Rectal smooth muscle tissue (tissue), 1 donor: ENCODE measurements around the gene EGFLAM.

Experiments used
- H3K27ac ChIP-seq: one replicate; pipeline ENCODE4 v1.7.0; 2013; ENCODE audit warnings: low read depth, low read length, inconsistent platforms
- H3K27me3 ChIP-seq: one replicate; pipeline ENCODE4 v1.7.0; 2013; ENCODE audit warnings: low read length; ENCODE audit not compliant: control insufficient read depth, insufficient read depth
- H3K36me3 ChIP-seq: one replicate; pipeline ENCODE4 v1.7.0; 2013; ENCODE audit warnings: low read length; ENCODE audit not compliant: control insufficient read depth, insufficient read depth
- H3K4me1 ChIP-seq: one replicate; pipeline ENCODE4 v1.7.0; 2013; ENCODE audit warnings: low read length; ENCODE audit not compliant: control insufficient read depth, insufficient read depth
- H3K4me3 ChIP-seq: one replicate; pipeline ENCODE4 v1.7.0; 2013; ENCODE audit warnings: low read length
- H3K9ac ChIP-seq: one replicate; pipeline ENCODE4 v1.7.0; 2013; ENCODE audit warnings: low read length

EGFLAM gene

DNA sequence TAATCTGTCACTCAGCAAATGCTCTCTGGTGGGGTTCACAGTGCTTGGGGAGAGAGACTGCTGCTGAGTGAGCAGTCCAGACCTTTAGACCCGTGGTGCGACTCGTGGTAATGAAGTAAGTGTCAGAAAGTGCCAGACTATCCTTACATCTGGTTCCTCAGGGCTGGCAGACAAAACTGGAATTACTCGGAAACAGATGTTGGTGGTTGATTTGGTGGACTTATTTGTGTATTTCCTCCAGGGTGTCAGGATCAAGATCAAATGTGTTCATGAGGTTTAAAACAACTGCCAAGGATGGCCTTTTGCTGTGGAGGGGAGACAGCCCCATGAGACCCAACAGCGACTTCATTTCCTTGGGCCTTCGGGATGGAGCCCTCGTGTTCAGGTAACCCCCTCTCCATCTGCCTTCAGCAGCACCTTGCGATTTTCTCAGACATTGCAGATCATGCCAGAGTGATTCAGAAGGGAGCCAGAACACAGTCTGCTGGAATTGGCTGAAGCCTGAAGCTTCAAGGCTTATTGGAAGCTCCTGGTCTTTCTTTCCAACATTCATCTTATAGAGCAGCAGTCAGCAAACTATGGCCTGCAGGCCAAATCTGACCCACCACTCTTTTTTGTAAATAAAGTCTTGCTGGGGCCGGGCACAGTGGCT is 192.8 kb downstream of the EGFLAM start:
- no peaks in the 10 kb centered on the region for H3K36me3 ChIP-seq
- peaks cover 3% of the 10 kb centered on the region for H3K27me3 ChIP-seq
- no peak overlapping the region for H3K4me3 ChIP-seq
- H3K9ac ChIP-seq = no peak overlapping the region
- H3K27ac ChIP-seq = no peak overlapping the region
- no peaks in the 10 kb centered on the region for H3K4me1 ChIP-seq

DNA sequence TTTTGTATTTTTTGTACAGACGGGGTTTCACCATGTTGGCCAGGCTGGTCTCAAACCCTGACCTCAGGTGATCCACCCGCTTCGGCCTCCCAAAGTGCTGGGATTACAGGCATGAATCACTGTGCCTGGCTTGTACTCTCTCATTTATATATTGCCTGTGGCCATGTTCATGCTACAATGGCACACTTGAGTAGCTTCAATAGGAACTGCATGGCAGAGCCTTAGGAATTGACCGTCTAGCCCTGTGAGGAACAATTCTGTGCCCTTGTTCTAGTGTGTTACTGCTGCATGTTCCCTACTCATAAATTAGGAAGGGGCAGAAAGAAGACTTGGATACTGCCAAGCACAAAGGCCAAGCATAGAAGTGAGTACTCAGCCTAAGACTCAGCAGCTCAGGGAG is 193.8 kb downstream of the EGFLAM start:
- peaks cover 3% of the 10 kb centered on the region for H3K27me3 ChIP-seq
- no peak overlapping the region for H3K27ac ChIP-seq
- no peaks in the 10 kb centered on the region for H3K36me3 ChIP-seq
- no peak overlapping the region for H3K9ac ChIP-seq
- H3K4me3 ChIP-seq = no peak overlapping the region
- H3K4me1 ChIP-seq = no peaks in the 10 kb centered on the region

DNA sequence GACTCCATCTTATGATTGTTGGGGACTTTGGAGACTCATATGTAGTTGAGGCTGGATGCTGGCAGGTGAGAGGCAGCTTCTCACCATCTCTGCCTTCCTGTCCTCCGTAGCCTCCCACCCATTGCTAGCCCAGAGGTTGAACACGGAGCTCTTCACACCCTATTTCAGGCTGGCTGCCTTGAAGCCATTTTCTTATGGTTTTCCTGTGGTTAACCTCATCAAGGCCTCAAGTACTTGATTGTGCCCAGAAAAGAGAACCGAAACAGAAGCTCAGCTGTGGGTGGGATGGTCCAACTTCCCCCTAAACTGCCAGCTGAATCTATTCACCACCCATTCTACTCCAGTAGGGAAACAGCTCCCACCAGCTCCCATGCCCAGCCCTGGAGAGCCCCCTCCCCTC is 195.1 kb downstream of the EGFLAM start:
- H3K27ac ChIP-seq = no peak overlapping the region

DNA sequence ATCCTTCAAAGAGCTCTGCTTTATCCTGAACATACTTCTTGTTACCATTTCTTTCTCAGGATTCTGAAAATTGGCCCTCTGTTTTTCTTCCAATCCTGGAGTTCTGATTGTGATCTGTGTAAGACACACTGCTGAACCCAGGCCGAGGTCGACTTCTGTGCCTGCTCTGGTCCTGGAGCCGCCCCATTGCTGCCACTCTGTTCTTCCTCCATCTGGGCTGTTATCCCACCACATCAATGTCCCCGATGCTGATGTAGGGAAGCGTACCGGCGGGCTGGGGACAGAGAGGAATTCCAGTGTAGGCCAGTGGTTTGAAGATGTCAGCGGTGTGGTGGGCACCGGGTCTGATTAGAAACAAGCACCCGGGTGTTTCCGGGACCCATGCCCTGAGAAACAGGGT is 195.6 kb downstream of the EGFLAM start:
- Histone ChIP-seq H3K36me3 (no peaks in the 10 kb centered on the region), H3K9ac (no peak overlapping the region), H3K27me3 (peaks cover 5% of the 10 kb centered on the region), H3K4me3 (no peak overlapping the region), H3K4me1 (no peaks in the 10 kb centered on the region), H3K27ac (no peak overlapping the region)

More for the DNA sequence above, 195.1 kb downstream of the EGFLAM start:
- H3K9ac ChIP-seq = no peak overlapping the region
- peaks cover 5% of the 10 kb centered on the region for H3K27me3 ChIP-seq
- H3K4me3 ChIP-seq = no peak overlapping the region
- H3K4me1 ChIP-seq = no peaks in the 10 kb centered on the region
- no peaks in the 10 kb centered on the region for H3K36me3 ChIP-seq

DNA sequence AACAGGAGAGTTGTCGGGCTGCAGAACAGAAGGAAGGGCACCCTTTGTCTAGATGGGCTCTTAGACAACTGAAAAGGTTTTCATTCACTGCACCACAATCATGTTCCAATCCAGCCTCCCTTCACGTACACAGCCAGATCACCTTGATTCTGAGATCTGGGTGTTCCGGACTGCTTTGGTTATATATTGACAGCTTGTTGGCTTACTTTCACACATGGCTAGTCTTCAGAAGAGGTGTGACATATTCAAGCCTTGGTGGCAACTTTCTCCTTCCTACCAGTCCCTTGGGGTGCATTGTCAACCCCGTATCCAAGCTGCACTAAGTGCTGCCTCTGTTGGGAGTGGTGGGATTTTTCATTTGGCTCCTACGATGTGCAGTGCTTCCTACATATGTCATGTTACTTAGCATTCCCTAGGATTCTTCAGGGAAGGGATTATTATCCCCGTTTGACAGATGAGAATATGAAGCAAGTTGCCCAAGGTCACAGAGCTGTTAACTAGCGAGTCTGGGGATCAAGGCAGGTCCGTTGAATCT is 197.5 kb downstream of the EGFLAM start:
- Histone ChIP-seq H3K36me3 (no peaks in the 10 kb centered on the region), H3K4me3 (no peak overlapping the region), H3K4me1 (no peaks in the 10 kb centered on the region), H3K27me3 (peaks cover 2% of the 10 kb centered on the region), H3K27ac (no peak overlapping the region), H3K9ac (no peak overlapping the region)

DNA sequence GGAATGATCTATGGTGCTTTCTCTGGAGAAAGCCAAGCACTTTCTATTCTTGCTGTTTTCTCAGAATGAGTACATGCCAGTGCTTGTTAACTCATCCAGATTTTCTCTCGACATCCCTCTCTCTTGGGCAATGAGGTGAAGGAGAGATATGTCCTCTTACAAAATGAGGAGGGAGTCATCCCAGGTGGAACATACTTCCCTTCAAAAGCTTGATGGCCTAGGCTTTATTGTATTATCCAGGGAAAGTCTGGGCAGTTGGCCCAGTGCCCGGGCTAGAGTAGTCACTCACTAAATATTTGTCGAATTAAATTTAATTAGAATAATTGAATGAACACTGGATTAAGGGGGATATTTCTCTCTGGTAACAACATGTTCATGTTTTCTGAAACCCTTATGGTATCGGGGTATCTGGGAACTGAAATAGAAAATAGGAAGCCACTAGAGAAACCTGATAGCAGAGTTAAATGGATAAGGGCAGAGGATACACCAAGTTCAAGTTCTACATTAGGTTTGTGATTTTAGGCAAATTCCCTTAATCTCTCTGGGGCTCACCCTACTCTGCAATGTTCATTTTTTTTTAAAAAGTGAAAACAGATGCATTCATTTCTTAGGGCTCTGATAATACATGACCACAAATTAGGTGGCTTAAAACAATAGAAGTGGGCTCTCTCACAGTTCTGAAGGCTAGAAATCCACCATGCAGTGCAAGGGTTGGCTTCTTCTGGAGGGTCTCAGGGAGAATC is 198.5 kb downstream of the EGFLAM start:
- peaks cover 2% of the 10 kb centered on the region for H3K27me3 ChIP-seq
- H3K9ac ChIP-seq = no peak overlapping the region
- no peak overlapping the region for H3K27ac ChIP-seq
- no peaks in the 10 kb centered on the region for H3K4me1 ChIP-seq
- H3K4me3 ChIP-seq = no peak overlapping the region
- no peaks in the 10 kb centered on the region for H3K36me3 ChIP-seq

DNA sequence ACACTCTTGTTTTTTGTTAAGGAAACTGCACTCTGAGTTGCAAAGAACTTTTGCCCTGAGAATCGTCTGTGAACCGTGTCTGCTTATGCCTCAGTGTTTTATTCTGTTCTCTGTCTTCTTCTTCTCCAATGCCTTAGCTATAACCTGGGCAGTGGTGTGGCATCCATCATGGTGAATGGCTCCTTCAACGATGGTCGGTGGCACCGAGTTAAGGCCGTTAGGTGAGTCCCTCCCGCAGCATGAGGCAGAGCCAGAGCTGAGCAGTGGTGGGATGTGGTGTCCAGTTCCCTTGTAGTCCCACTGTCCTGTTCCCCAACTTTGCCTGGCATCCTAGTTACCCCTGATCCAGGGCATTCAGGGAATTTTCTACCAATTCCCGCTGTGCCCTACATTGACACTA is 199.8 kb downstream of the EGFLAM start:
- no peaks in the 10 kb centered on the region for H3K4me1 ChIP-seq
- H3K9ac ChIP-seq = no peak overlapping the region
- peaks cover 2% of the 10 kb centered on the region for H3K27me3 ChIP-seq
- no peak overlapping the region for H3K27ac ChIP-seq
- no peak overlapping the region for H3K4me3 ChIP-seq
- no peaks in the 10 kb centered on the region for H3K36me3 ChIP-seq

DNA sequence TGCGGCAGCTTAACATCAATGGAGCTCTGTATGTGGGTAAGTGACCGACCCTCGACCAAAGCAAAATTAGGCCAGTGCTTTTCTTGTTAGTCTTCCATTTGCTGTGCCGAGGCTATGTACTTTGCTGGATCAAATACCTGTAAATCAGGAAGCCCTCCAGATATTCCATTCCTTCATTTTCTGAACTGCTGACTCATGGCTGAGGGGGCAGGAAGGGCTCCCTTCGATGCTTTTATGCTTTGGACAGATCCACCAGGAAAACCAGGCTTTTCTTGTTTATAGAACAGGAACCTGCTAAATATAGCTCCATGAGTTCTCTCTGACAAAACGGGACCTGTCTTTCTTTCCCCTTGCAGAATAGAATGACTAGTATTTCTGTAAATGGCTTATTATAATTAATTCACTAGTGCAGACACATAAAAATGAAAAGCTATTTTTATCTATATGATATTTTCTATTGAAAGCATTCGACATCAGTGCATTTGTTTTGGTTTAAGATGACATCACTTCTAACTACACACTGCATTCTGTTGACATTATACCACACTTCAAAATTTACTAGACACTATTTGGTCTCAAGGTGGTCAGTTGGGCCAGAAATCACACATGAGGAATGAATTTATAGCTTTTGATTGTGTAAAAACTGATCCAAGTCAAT is 204.7 kb downstream of the EGFLAM start:
- H3K27ac ChIP-seq = peak overlapping the region; percentile 53
- peaks cover 17% of the 10 kb centered on the region for H3K4me1 ChIP-seq

DNA sequence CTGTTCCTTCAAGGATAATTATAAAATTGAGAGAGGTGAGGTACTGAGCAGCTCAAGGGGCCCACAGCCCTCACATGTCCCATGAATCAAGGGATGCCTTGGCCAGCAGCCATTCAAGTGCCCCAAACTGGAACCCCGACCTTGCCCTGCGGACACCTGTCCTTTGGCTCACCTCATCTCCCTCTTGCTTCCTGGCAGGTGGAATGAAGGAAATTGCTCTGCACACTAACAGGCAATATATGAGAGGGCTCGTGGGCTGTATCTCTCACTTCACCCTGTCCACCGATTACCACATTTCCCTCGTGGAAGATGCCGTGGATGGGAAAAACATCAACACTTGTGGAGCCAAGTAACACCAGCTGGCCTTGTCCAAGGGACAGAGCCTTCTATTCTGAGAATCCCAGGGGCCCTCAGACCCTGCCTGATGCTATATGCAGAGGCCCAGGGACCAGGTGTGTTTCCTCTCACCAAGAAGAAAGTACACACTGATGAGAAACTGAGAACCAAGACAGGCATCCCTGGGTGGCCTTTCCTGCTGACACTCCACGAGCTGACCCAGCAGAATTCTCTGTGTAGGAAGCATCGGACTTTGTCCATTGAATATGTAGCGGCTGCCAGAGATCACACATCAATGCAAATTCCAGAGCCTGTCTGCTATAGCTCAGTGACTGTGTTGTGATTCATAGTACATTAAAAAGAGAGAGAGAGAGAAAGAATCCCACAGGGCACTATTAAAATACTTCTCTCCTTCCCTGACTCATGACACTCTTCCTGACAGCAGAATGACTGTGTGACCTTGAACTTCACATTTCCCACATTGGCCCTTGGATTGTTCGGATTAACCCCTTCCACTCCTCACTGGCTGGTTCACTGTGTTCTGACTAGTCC is 205.5 kb downstream of the EGFLAM start:
- H3K27ac ChIP-seq = peak overlapping the region; percentile 53
- no peak overlapping the region for H3K9ac ChIP-seq
- H3K4me3 ChIP-seq = no peak overlapping the region
- peaks cover 23% of the 10 kb centered on the region for H3K4me1 ChIP-seq
- no peaks in the 10 kb centered on the region for H3K27me3 ChIP-seq
- H3K36me3 ChIP-seq = no peaks in the 10 kb centered on the region

More for the DNA sequence above, 204.7 kb downstream of the EGFLAM start:
- Histone ChIP-seq H3K36me3 (no peaks in the 10 kb centered on the region), H3K4me3 (no peak overlapping the region), H3K9ac (no peak overlapping the region), H3K27me3 (peaks cover 2% of the 10 kb centered on the region)

DNA sequence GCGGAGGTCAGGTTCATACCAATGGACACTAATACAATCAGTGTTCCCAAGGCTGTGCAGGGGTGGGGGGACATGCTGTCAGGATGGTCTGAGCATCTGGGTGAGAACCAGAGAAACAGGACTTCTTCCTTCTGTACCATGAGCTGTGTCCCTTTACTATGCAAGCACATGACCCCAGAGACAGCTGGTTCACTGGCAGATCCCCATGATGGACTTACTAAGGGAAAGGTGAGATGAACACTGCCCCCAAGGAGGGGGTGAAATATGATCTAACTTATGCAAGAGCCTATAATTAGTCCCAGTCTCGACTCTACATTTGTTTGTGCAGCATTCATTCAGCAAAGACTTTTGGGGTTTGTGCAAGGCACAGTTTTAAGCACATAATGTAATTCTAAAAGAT is 206.7 kb downstream of the EGFLAM start:
- Histone ChIP-seq H3K27me3 (no peaks in the 10 kb centered on the region), H3K4me1 (peaks cover 26% of the 10 kb centered on the region), H3K4me3 (no peak overlapping the region), H3K27ac (no peak overlapping the region), H3K36me3 (no peaks in the 10 kb centered on the region), H3K9ac (no peak overlapping the region)

DNA sequence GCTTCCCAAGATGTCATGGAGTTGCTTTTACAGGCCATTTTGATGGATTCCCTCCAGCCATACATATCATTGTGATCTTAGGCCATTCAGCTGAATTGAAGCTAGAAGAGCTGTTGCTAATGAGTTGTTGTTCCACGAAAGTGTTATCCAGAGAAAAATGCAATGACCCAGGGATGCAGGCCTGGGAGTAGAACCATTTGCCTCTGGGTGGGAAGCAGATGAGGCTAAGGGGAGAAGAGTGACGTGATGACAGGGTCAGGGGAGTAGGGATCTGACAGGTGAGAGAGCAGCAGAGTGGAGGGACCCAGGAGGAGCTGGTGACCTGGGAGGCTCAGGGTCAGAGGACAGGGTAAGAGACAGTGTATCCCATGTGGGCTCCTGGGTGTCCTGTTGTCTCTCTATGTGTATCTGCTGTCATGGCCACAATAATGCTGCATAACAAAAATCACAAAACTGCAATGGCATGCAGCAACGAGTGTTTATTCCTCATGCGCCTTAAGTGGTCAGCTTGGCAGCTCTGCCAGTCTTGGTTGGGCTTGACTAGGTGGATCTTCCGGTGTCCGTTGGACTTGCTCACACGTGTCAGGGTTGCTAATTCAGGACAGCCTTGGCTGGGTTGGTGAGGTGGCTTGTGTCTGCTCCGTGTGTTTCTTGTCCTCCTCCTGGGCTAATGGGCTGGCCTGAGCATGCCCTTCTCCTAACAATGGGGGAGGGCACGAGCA is 207.5 kb downstream of the EGFLAM start:
- Histone ChIP-seq H3K36me3 (no peaks in the 10 kb centered on the region), H3K27ac (no peak overlapping the region), H3K27me3 (no peaks in the 10 kb centered on the region), H3K4me1 (peaks cover 26% of the 10 kb centered on the region), H3K4me3 (no peak overlapping the region), H3K9ac (no peak overlapping the region)
